Activated T-helper 1 cell treated with anti-CD3 and anti-CD28 coated beads, Interleukin-2, amount 50 U/mL, for 16 hours (primary cell): ENCODE results near the gene TNFRSF13B.
"Not testable (repeated sequence)": the region's sequence is repeated elsewhere in the genome, so short reads cannot be mapped to it uniquely, and the experiment has no call there.

Experiments
- DNase-seq, 2 donors: peaks; one replicate each; pipeline ENCODE4 v3.0.0-alpha.2; 2020; ENCODE audit warnings: low read depth in 1 of 2, low spot score in 1 of 2

The TNFRSF13B gene

GRCh38 chr17:16987066-16987829 is 15.3 kb upstream of the TNFRSF13B start:
- no peak for DNase-seq

- no peak for DNase-seq
Measured at GRCh38 chr17:16986391-16986790, 14.5 kb upstream of the TNFRSF13B start.

GRCh38 chr17:16981928-16982327 is 10.0 kb upstream of the TNFRSF13B start:
- DNase-seq, result no peak

DNA sequence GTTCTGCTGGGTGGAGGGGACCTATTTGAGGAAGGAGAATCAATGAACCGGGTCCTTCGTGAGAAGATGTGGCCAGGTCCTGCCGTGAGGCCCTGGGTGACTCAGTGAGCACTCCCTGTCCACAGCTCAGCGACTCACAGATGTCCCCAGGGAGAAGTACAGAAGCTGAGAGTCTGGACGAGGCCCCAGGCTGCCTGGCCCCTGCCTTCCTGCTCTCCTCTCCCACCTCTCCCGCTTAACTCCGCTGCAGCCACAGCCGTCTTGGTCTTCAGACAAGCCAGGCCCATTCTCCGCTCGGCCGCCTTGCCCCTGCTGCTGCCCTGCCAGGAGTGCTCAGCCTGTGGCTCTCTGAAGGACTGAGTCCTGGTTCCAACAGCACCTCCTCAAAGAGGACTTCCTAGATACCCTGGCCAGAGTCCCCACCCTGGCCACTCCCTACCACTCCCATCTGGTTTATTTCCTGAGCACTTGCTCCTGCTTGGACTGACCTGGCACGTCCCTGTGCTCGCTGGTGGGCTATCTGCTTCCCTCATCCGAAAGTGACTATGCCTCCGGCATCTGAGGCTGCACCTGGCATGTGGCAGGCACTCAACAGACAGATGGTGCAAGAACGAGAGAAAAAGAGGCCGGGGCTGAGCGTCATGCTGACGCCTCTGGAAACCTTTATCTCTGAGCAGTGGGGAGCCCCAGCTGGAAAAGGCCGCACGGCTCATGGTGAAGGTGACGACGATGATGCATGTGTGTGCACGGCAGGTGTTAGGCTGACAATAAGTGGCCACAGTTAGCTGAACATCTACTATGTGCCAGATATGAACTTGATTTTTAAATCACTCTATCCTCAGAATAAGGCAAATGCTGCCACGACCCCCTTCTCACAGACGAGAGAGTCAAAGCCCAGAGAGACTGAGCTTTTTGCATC is 9.2 kb upstream of the TNFRSF13B start:
- no peak for DNase-seq

DNA sequence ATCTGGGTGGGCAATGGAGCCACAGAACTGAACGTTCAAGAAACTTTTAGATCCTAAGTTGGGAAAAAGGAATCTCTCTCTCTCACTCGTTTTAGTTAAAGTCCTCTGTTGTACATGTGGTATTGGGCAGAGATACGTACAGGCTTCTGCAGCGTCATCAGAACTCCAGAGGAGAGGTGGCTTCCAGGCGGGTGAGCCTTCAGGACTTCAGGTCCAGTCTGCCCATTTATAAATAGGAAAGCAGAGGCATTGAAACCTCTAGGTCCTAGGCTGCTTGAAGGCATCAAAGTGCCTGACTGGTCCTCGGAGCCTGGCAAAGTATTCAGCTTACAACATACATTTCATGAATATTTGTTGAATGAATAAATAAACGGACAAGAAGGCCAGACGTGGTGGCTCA is 8.1 kb upstream of the TNFRSF13B start:
- no peak for DNase-seq

DNA sequence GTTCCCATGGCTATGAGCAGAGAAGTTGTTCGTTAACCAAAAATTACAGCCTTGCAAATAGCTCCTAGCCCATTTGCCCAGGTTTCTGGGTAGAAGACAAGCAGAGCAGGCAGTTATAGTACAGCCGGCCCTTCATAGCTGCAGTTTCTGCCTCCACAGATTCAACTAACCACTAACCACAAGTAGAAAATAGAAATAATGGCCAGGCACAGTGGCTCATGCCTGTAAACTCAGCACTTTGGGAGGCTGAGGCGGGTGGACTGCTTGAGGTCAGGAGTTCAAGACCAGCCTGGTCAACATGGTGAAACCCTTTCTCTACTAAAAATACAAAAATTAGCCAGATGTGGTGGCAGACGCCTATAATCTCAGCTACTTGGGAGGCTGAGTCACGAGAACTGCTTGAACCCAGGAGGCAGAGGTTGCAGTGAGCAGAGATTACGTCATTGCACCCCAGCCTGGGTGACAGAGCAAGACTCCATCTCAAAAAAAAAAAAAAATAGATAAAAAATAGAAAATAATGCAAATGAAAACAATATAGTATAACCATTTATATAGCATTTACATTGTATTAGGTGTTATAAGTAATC is 7.4 kb upstream of the TNFRSF13B start:
- DNase-seq, result not testable (repeated sequence)

- DNase-seq, result no peak
Measured at GRCh38 chr17:16977932-16978331, 6.0 kb upstream of the TNFRSF13B start.

- no peak for DNase-seq
Measured at GRCh38 chr17:16976725-16977550, 5.0 kb upstream of the TNFRSF13B start.

GRCh38 chr17:16975744-16976625 is 4.1 kb upstream of the TNFRSF13B start:
- DNase-seq, result no peak

DNA sequence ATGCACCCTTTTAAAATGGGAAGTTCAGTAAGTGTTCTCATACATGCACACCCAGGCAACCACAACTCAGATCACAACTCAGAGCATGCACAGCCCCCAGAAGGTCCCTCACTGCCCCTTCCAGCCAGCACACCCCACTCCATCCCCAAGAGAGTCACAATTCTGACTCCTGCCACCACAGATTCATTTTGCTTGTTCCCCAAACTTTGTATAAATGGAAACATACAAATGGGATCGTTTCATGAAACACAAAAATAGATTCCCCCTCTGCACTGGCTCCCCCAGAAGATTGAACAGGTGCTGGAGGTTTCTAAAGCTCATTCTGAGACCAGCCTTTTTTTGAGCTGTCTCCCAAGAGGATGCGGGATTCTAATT is 3.3 kb upstream of the TNFRSF13B start:
- no peak for DNase-seq

GRCh38 chr17:16974569-16975276 is 2.8 kb upstream of the TNFRSF13B start:
- DNase-seq, result no peak

DNA sequence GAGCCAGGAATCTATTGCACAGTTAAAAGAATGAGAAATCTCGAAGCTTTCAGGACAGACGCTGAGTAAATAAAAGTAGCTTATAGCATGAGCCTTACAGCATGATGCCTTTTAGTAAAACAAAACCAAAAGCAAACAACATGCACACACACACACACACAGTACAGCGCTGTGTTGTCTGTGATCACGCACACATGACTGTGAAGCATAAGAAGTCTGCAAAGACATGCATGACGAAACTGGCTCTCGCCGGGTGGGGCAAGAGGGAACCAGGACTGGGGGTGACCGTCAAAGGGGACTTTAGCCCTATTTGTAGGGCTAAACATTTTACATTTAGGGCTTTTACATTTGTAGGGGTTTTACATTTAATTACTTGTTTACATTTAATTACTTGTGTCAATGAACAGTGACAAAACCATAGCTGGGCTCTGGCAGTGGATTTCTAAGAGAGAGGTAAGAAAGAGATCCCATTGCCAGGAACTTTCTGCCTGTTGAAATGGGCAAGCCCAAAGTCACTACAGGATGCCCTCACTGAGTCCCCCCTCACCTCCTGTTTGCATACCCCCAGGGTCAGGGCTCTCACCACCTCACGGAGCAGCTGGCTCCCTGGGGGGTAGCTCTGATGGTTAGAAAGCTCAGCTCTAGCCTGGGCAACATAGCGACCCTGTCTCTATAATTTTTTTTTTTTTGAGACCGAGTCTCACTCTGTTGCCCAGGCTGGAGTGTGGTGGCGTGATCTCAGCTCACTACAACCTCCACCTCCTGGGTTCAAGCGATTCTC is 2.0 kb upstream of the TNFRSF13B start:
- DNase-seq, result no peak

- DNase-seq, result not testable (repeated sequence)
Measured at GRCh38 chr17:16973043-16973442, 1.1 kb upstream of the TNFRSF13B start.

DNA sequence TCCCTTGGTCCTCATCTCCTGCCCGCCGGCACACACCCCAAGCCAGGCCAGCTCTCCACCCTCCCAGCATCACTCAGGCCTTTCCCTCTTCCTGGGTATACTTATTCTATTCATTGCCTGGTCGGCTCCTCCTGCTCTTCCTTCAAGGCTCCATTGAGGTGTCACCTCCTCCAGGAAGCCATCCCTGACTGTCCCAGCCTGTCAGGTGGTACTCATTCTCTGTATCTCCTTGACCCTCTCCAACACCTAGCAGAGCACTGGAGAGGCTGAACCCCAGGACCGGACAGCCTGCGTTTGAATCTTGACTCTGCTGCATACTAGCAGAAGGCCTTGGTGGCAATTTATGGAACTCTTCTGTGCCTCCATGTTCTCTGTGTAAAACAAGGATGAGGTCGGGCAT is 428 bp upstream of the TNFRSF13B start:
- no peak for DNase-seq

DNA sequence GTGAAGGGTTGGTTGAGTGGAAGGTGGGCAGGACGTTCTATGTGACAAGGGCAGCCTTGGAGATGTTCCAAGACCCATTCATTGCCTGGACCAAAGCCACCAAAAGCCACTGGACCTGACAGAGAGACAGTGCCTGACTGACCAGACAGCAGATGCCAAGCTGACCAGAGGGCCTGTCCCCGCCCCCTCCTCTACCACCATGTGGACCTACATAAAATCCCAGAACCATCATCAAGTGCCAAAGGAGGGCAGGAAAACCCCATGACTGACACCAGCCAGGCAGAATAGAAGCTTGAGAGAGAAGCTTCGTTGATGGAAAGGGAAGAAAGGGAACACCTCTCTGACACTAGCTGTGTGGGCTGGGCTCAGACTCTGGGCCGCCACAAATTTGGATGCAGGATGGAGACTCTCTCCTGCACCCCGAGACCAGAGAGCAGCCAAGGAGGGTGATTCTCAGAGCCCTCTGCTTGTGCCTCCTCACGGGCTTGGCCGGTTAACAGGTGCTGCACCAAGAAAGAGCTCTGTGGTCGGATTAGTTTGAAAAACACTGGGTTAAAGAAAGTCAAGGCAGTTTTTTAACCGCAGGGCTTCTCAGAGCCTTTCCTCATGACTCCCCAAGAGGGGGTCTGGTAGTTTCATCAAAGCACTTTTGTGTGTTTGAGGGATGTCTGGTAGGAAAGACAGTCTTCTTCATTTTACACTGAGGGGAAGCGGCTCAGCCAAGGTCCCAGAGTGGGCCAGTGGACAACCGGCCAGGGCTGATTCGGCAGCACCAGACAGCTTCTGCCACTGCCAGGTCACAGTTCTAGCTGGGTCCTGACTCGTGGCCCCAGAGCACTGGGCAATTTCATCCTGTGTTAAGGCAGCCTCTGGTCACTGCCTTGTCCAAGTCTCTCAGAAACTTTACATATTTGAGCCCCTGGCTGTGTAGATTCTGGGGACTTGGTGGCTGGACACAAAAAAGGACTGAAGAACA is 1.7 kb downstream of the TNFRSF13B start:
- DNase-seq, result no peak

- no peak for DNase-seq
Measured at GRCh38 chr17:16968786-16969185, 3.1 kb downstream of the TNFRSF13B start.

DNA sequence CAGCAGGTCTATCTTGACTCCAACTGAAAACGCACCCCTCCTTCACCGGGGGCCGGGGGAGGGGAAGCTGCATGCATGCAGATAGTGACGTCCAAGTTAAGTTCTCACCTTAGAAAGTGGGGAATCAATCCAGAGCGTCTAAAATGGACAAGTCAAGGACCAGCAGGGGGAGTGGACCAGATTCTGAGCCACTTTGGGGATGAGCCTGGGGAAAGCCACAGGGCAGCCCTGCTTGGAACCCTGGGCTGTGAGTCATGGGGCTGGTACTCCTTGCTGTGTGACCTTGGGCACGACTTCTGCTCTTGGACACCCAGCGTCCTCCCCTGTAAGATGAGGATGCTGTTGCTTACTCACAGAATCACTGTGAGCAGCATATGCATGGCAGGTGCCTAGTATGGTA is 9.1 kb downstream of the TNFRSF13B start:
- no peak for DNase-seq

DNA sequence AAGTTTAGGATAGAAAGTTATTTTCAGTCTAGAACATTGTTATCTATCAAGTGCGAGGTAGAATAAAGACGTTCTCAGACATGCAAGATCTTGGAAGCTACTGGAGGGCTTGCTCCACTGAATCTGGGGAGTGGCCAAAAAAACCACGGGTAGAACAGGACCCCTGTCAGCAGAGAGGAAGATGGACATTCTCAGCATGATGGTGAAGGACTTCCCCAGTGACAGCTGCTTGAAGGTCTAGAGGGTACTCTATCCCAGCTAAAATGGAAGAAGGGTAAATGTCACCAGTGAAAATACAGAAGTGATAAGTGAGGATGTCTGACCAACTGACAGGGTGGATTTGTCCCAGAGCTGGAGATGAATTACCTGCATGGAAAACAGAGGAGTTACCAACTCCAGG is 10.1 kb downstream of the TNFRSF13B start:
- no peak for DNase-seq
